Trophoblast cell (in vitro differentiated cells and primary cell): ENCODE measurements around the gene BPGM.

Source experiments
- DNase-seq, 2 donors: peaks; one replicate each; pipeline ENCODE4 v3.0.0-alpha.2; 2016
- H2AFZ ChIP-seq: 2 replicates; pipeline ENCODE4 v1.6.1; 2013; ENCODE audit warnings: low read length, moderate library complexity, mild to moderate bottlenecking; ENCODE audit not compliant: insufficient read depth, poor library complexity
- H2AK5ac ChIP-seq: 2 replicates; pipeline ENCODE4 v1.6.1; 2013; ENCODE audit warnings: mild to moderate bottlenecking, low read length
- H2BK120ac ChIP-seq: 2 replicates; pipeline ENCODE4 v1.6.1; 2013; ENCODE audit warnings: low read length, mild to moderate bottlenecking, moderate library complexity; ENCODE audit not compliant: insufficient read depth, poor library complexity
- H2BK12ac ChIP-seq: 2 replicates; pipeline ENCODE4 v1.6.1; 2013; ENCODE audit warnings: mild to moderate bottlenecking, low read length, moderate library complexity
- H2BK5ac ChIP-seq: 2 replicates; pipeline ENCODE4 v1.6.1; 2013; ENCODE audit warnings: low read length, low read depth, moderate library complexity, mild to moderate bottlenecking; ENCODE audit not compliant: poor library complexity
- H3K14ac ChIP-seq: 2 replicates; pipeline ENCODE4 v1.6.1; 2013; ENCODE audit warnings: mild to moderate bottlenecking, low read length
- H3K18ac ChIP-seq: 2 replicates; pipeline ENCODE4 v1.6.1; 2013; ENCODE audit warnings: mild to moderate bottlenecking, low read length
- H3K23ac ChIP-seq: 2 replicates; pipeline ENCODE4 v1.6.1; 2013; ENCODE audit warnings: low read length
- H3K27ac ChIP-seq: 2 replicates; pipeline ENCODE4 v1.5.1; 2013; ENCODE audit warnings: low read depth, mild to moderate bottlenecking, inconsistent platforms, low read length, moderate library complexity
- H3K27me3 ChIP-seq: 2 replicates; pipeline ENCODE4 v1.6.1; 2013; ENCODE audit warnings: inconsistent platforms, mild to moderate bottlenecking, low read length, moderate library complexity; ENCODE audit not compliant: insufficient read depth
- H3K36me3 ChIP-seq, 2 experiments: 1 replicate in 1 of 2; 2 replicates in 1 of 2; pipeline ENCODE4 v1.6.1; 2013; ENCODE audit warnings: low read length in 2 of 2, mild to moderate bottlenecking in 2 of 2, moderate library complexity in 1 of 2; ENCODE audit not compliant: insufficient read depth in 2 of 2, control insufficient read depth in 1 of 2
- H3K4ac ChIP-seq: 2 replicates; pipeline ENCODE4 v1.6.1; 2013; ENCODE audit warnings: low read depth, mild to moderate bottlenecking, low read length, moderate library complexity
- H3K4me1 ChIP-seq, 2 experiments: 1 replicate in 1 of 2; 2 replicates in 1 of 2; pipeline ENCODE4 v1.6.1; 2013; ENCODE audit warnings: low read length in 2 of 2, mild to moderate bottlenecking in 2 of 2, moderate library complexity in 1 of 2; ENCODE audit not compliant: insufficient read depth in 2 of 2, control insufficient read depth in 1 of 2
- H3K4me2 ChIP-seq: 2 replicates; pipeline ENCODE4 v1.6.1; 2013; ENCODE audit warnings: inconsistent platforms, mild to moderate bottlenecking, low read length, moderate library complexity
- H3K4me3 ChIP-seq: 2 replicates; pipeline ENCODE4 v1.5.1; 2013; ENCODE audit warnings: mild to moderate bottlenecking, low read depth, low read length, inconsistent platforms
- H3K79me1 ChIP-seq: one replicate; pipeline ENCODE4 v1.6.1; 2013; ENCODE audit warnings: low read length
- H3K79me2 ChIP-seq: 2 replicates; pipeline ENCODE4 v1.6.1; 2013; ENCODE audit warnings: low read length, mild to moderate bottlenecking; ENCODE audit not compliant: control insufficient read depth, insufficient read depth, poor library complexity
- H3K9ac ChIP-seq: 2 replicates; pipeline ENCODE4 v1.6.1; 2013; ENCODE audit warnings: mild to moderate bottlenecking, low read length
- H3K9me3 ChIP-seq: 2 replicates; pipeline ENCODE4 v1.6.1; 2013; ENCODE audit warnings: low read depth, mild to moderate bottlenecking, control low read depth, inconsistent platforms, low read length; ENCODE audit not compliant: insufficient read depth
- H4K12ac ChIP-seq: 2 replicates; pipeline ENCODE4 v1.6.1; 2013; ENCODE audit warnings: low read depth, mild to moderate bottlenecking, low read length, moderate library complexity
- H4K8ac ChIP-seq: 2 replicates; pipeline ENCODE4 v1.6.1; 2013; ENCODE audit warnings: low read depth, mild to moderate bottlenecking, low read length, moderate library complexity
- H4K91ac ChIP-seq: one replicate; pipeline ENCODE4 v1.6.1; 2013; ENCODE audit warnings: low read depth, mild to moderate bottlenecking, low read length, moderate library complexity
- WGBS: extraction: QIAGEN DNeasy Blood & Tissue Kit; methylation state at CpG from one replicate; pipeline ENCODE4 v1.1.7; 2013; ENCODE audit warnings: missing lambda C conversion rate; ENCODE audit not compliant: insufficient read length, insufficient coverage; ENCODE audit errors: extremely low coverage; 5-methylcytosine and 5-hydroxymethylcytosine counted together

The BPGM gene

DNA sequence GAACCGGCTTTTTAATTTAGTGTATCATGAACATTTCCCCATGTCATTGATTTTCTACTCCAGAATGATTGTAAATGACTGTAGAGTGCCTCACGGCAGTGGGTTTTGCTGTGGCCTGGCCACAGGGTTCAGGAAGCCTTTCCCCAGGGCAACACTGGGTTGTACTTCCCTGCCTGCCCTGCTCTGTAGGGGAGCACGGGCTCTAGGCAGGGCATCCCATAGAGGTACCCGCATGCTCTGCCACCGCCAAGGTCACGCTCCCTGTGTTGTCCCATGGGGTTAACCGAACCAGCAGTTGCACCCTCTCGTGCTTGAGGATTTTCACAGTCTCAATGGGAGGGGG is 63.8 kb downstream of the BPGM start:
- Histone ChIP-seq H2AFZ (no peak overlapping the region), H4K8ac (peak overlapping the region; percentile 5), H3K18ac (peak overlapping the region; percentile 5), H3K27ac (peak overlapping the region; percentile 42), H3K4ac (peak overlapping the region; percentile 8), H2BK5ac (peak overlapping the region; percentile 18), H2BK120ac (peak overlapping the region; percentile 37), H3K79me2 (no peaks in the 10 kb centered on the region), H2AK5ac (peak overlapping the region; percentile 4), H4K91ac (peak overlapping the region; percentile 44), H3K4me2 (peak overlapping the region; percentile 3), H3K14ac (peak overlapping the region; percentile 1), H3K9ac (no peak overlapping the region), H3K4me3 (no peak overlapping the region), H3K27me3 (no peaks in the 10 kb centered on the region), H3K4me1 (peaks cover 18 to 19% of the 10 kb centered on the region in 2 experiments), H3K79me1 (peaks cover 8% of the 10 kb centered on the region), H2BK12ac (peak overlapping the region; percentile 10), H4K12ac (no peak overlapping the region), H3K23ac (no peak overlapping the region), H3K9me3 (no peaks in the 10 kb centered on the region), H3K36me3 (no peaks in the 10 kb centered on the region)
- peak; percentile 94 for DNase-seq
- WGBS, result no CpG with 5 or more reads among the region's 8 CpGs

DNA sequence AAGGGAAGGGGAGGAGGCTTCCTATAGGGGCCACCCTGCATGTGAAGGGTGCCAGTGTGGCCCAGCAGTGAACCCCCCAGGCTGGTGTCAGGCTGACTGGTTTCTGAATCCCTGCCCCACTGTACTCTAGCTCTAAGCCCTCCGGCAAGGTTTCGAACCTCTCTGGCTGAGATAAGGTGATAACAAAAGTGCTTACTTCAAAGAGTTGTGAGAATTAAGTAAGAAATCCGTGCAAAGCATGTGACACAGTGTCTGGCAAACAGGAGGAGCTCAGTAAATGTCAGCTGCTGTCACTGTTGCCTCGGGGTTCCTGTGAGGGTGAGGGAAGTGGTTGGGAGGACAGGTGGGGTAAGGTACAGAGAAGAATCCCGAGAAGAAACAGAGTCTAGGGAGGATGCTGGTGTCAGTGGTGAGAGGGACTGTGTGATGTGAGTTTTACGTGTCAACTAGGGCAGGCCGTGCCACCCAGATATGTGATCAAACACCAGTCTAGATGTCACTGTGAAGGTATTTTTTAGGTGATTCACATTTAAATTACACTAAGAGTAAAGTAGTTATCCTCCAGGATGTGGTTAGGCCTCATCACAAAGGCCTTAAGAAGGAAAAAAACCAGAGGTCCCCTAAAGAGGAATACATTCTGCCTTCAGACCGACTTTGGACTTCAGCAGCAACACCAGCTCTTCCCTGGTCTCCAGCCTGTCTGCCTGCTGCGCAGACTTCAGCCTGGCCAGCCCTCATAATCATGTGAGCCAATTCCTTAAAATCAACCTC is 64.4 kb downstream of the BPGM start:
- Histone ChIP-seq H4K12ac (no peak overlapping the region), H2AK5ac (no peak overlapping the region), H3K23ac (no peak overlapping the region), H3K14ac (no peak overlapping the region), H3K9me3 (no peaks in the 10 kb centered on the region), H3K4me2 (peak overlapping the region; percentile 21), H3K27me3 (no peaks in the 10 kb centered on the region), H3K36me3 (no peaks in the 10 kb centered on the region), H3K9ac (no peak overlapping the region), H2BK5ac (peak overlapping the region; percentile 32), H3K79me2 (no peaks in the 10 kb centered on the region), H3K18ac (no peak overlapping the region), H2AFZ (no peak overlapping the region), H2BK12ac (peak overlapping the region; percentile 10), H2BK120ac (peak overlapping the region; percentile 37), H3K4ac (no peak overlapping the region), H4K8ac (peak overlapping the region; percentile 22), H3K4me3 (no peak overlapping the region), H3K4me1 (peaks cover 17 to 19% of the 10 kb centered on the region in 2 experiments), H4K91ac (peak overlapping the region; percentile 56), H3K27ac (peak overlapping the region; percentile 42), H3K79me1 (peaks cover 8% of the 10 kb centered on the region)
- no CpG with 5 or more reads among the region's 9 CpGs for WGBS
- peak; percentile 91 to 97 for DNase-seq

DNA sequence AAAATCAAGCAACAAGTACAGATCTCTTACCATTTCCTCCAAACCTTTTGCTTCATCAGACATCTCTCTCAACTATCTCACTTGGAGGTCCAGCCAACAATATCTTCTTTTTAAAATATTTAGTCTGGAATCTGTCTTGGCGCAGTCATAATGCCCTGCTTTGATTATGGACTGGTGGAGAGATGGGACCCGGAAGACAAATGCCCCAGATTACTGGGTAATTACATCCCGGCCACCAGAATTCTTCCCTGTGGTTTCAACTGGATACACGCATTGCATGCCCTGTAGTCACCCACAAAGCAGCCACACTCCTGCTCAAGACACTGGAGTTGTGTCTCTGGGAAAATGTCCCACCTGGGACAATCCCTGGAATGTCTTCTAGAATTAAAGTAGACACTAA is 65.5 kb downstream of the BPGM start:
- peak; percentile 68 to 79 for DNase-seq
- Histone ChIP-seq H3K79me1 (peaks cover 5% of the 10 kb centered on the region), H3K18ac (no peak overlapping the region), H3K27ac (no peak overlapping the region), H3K4me2 (peak overlapping the region; percentile 6), H3K4me3 (no peak overlapping the region), H4K91ac (peak overlapping the region; percentile 35), H2BK5ac (peak overlapping the region; percentile 52), H3K23ac (no peak overlapping the region), H2BK12ac (peak overlapping the region; percentile 82), H3K9ac (no peak overlapping the region), H3K36me3 (no peaks in the 10 kb centered on the region), H3K9me3 (no peaks in the 10 kb centered on the region), H3K4me1 (peaks cover 11 to 12% of the 10 kb centered on the region in 2 experiments), H3K4ac (no peak overlapping the region), H4K8ac (no peak overlapping the region), H2AK5ac (no peak overlapping the region), H4K12ac (no peak overlapping the region), H3K14ac (no peak overlapping the region), H3K79me2 (no peaks in the 10 kb centered on the region), H2BK120ac (peak overlapping the region; percentile 58), H2AFZ (no peak overlapping the region), H3K27me3 (no peaks in the 10 kb centered on the region)
- WGBS, result no CpG with 5 or more reads among the region's 4 CpGs

DNA sequence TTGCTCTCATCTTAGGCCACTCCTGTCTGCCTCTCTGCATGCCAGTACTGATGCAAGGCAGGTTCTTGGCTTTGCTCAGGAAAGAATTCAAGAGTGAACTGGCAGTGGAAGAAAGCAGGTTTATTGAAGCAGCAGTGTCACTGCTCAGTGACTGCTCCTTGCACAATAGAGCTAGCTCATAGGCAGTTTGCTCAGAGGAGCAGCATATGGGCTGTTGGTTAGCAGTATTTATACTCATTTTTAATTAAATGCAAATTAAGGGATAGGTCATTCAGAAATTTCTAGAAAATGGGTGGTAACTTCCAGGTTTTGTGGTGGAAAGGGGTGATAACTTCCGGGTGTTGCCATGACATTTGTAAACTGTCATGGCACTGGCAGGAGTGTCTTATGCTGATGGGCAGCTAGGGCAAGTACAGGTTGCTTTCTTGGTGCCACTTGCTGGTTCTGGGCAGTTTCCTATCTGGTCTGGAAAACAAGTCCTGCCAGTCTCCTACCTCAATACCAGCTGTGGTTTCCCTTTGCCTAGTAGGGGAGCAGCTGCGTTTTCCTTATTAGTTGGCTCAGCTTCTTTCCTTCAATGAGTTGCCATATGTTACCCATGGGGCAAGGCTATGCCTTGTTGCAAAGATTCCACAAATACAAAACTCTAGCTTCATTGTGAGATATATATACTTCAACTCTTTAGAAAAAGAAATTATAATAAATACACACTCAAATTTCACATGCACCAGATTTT is 68.0 kb downstream of the BPGM start:
- no peak for DNase-seq
- no peaks in the 10 kb centered on the region for H3K79me2 ChIP-seq
- H2AK5ac ChIP-seq, result no peak overlapping the region
- no peaks in the 10 kb centered on the region for H3K36me3 ChIP-seq
- no CpG with 5 or more reads among the region's 2 CpGs for WGBS
- H2BK120ac ChIP-seq, result no peak overlapping the region
- peaks cover 7% of the 10 kb centered on the region for H3K79me1 ChIP-seq
- peak overlapping the region; percentile 87 for H3K23ac ChIP-seq
- H4K91ac ChIP-seq, result no peak overlapping the region
- H4K8ac ChIP-seq, result no peak overlapping the region
- no peak overlapping the region for H2BK12ac ChIP-seq
- no peaks in the 10 kb centered on the region for H3K9me3 ChIP-seq
- H3K14ac ChIP-seq, result no peak overlapping the region
- H3K4ac ChIP-seq, result no peak overlapping the region
- H3K27ac ChIP-seq, result no peak overlapping the region
- no peak overlapping the region for H3K4me3 ChIP-seq
- H3K4me2 ChIP-seq, result no peak overlapping the region
- H3K4me1 ChIP-seq, result peaks cover 11 to 12% of the 10 kb centered on the region in 2 experiments
- H3K18ac ChIP-seq, result no peak overlapping the region
- no peak overlapping the region for H3K9ac ChIP-seq
- no peaks in the 10 kb centered on the region for H3K27me3 ChIP-seq
- no peak overlapping the region for H2AFZ ChIP-seq
- no peak overlapping the region for H4K12ac ChIP-seq
- H2BK5ac ChIP-seq, result no peak overlapping the region
